ENCODE results near the gene PRRC2C.
"Not testable (repeated sequence)": the region's sequence is repeated elsewhere in the genome, so short reads cannot be mapped to it uniquely, and the experiment has no call there.

Gene PRRC2C

DNA sequence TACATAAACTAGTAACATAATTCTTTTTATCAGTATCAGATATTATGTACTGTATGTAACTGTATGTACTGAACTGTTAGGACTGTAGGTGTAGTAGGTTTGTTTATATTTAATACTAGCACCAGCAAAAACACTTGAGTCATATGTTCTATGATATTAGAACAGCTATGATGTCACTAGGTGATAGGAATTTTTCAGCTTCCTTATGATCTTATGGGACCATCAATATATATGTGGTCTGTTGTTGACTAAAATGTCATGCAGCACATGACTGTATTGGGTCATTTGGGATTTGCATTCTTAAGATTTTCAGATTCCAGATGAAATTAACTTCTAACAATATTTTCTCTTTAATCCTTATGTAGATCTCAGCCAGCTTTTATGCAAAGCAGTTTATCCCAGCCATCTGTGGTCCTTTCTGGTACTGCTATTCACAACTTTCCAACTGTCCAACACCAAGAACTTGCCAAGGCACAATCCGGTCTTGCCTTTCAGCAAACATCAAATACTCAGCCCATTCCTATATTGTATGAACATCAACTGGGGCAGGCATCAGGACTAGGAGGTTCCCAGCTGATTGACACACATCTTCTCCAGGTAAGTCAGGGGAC is 98.4 kb downstream of the PRRC2C start:
- no peak for DNase-seq (ENCODE audit: low read depth, low spot score)

DNA sequence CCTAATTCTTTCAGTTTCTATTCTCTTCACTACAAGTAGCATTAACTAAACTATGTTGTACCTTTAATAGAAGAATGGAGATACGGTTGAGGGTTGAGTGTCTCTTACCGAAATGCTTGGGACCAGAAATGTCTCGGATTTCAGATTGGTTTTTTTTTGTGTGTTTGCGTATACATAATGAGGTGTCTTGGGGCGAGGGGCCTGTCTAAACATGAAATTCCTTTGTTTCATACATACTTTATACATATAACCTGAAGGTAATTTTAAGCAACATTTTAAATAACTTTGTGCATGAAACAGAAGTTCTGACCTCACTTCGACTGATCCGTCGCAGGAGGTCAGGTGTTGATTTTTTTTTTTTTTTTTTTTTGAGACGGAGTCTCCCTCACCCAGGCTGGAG is 100.4 kb downstream of the PRRC2C start:
- DNase-seq (ENCODE audit: low read depth, low spot score): no peak

GRCh38 chr1:171588230-171588629 is 102.9 kb downstream of the PRRC2C start:
- no peak for DNase-seq (ENCODE audit: low read depth, low spot score)

DNA sequence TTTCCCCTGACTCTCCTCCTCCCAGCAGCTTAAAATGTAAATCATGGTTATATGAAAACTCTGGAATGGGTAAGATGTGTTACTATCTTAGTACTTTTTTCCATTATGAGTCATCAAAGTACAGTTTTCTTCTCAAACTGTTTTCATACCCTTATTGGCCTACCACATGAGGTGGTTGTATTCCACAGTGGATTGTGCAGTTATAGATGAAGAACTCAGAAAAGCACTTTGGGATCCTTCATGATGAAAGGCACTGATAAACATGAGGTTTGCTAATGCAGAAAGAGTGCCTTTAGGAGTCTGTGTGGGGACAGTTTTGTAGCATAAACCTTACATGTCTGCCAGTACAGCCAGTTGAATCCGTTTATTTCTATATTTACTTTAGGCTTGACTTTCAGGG is 104.7 kb downstream of the PRRC2C start:
- no peak for DNase-seq (ENCODE audit: low read depth, low spot score)

GRCh38 chr1:171595324-171595723 is 110.0 kb downstream of the PRRC2C start:
- no peak for DNase-seq (ENCODE audit: low read depth, low spot score)

- DNase-seq (ENCODE audit: low read depth, low spot score): no peak
Observed at GRCh38 chr1:171596119-171596518, 110.8 kb downstream of the PRRC2C start.

- no peak for DNase-seq (ENCODE audit: low read depth, low spot score)
Observed at GRCh38 chr1:171596705-171597104, 111.4 kb downstream of the PRRC2C start.

GRCh38 chr1:171597203-171597602 is 111.9 kb downstream of the PRRC2C start:
- no peak for DNase-seq (ENCODE audit: low read depth, low spot score)

GRCh38 chr1:171600310-171600709 is 115.0 kb downstream of the PRRC2C start:
- DNase-seq (ENCODE audit: low read depth, low spot score): not testable (repeated sequence)

- no peak for DNase-seq (ENCODE audit: low read depth, low spot score)
Observed at GRCh38 chr1:171600862-171601261, 115.5 kb downstream of the PRRC2C start.

DNA sequence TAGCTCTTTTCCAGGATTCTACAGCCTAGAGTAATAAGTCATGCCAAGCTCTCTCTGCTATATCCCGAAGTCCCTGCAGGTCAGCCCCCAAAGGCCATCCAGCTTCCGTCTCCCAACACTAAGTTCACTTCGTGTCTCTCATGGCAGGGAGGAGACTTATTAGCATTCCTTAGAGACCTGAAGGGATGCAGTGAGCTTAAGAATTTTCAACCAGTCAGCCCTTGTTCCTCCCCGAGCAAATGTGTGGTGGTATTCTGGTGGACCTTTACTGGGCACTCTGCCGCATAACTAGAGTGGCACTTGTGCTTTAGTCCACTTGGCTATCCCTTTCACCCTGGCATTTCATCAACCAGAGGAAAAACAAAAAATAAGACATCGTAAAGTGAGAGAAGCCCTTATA is 117.7 kb downstream of the PRRC2C start:
- not testable (repeated sequence) for DNase-seq (ENCODE audit: low read depth, low spot score)

GRCh38 chr1:171606402-171606941 is 121.1 kb downstream of the PRRC2C start:
- no peak for DNase-seq (ENCODE audit: low read depth, low spot score)

- no peak for DNase-seq (ENCODE audit: low read depth, low spot score)
Observed at GRCh38 chr1:171610385-171610784, 125.1 kb downstream of the PRRC2C start.

DNA sequence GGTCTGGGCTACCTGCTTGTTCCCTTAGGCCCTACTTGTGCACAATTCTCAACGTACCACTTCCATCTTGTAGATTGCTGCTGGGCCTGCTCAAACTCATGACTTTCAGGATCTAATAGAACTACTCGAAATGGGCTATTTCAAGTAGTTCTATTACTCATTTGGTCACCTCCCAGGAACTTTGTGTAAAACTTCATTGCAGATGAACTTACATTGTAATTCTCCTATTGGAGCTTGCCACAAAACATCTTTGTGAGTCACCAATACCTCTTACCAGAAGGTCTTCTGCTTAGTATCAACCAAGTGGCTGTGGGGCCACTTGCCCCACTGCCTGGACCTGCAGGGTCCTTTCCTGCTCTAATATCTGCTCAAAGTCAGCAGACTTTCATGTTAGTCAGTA is 126.0 kb downstream of the PRRC2C start:
- no peak for DNase-seq (ENCODE audit: low read depth, low spot score)

DNA sequence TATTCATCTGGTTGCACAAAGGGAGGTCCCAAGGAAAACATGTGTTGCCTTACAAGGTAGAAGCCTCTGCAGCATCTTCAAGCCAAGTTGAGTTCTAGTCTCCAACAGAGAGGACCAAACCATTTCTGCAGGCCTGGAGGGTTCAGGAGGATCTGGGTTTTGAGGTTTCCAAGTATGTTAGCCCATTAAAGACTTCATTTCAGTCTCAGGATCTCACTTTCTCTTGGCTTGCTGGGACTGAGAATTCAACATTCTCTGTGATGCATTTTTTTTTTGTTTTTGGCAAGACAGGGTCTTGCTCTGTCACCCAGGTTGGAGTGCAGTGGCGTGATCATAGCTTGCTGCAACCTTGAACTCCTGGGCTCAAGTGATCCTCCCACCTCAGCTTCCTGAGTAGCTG is 128.0 kb downstream of the PRRC2C start:
- no peak for DNase-seq (ENCODE audit: low read depth, low spot score)

GRCh38 chr1:171615122-171615906 is 130.0 kb downstream of the PRRC2C start:
- DNase-seq (ENCODE audit: low read depth, low spot score): not testable (repeated sequence)

GRCh38 chr1:171616586-171616985 is 131.3 kb downstream of the PRRC2C start:
- DNase-seq (ENCODE audit: low read depth, low spot score): no peak

DNA sequence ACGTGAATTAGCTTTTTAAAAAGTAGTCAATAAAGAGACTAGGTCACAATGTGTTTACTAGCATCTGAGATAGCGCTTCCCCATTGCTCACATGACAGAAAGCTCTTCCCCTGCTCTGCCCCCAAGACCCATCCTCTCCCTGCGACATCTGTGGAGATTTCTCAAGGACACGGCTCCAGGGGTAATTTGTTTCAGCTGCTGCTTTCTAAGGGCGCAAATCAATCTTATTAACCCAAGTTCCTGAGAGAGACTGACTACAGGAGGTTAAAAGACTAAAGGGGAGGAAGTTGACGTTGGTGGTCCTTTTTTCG is 136.8 kb downstream of the PRRC2C start, which contains the start of gene MYOCOS:
Gene MYOCOS (plus strand): TSS at position 92 of the 311 bp plus-strand sequence. CDS start 1,641 bp downstream, outside the sequence.
- DNase-seq (ENCODE audit: low read depth, low spot score): no peak

GRCh38 chr1:171623651-171624331 is 138.5 kb downstream of the PRRC2C start:
- DNase-seq (ENCODE audit: low read depth, low spot score): no peak

DNA sequence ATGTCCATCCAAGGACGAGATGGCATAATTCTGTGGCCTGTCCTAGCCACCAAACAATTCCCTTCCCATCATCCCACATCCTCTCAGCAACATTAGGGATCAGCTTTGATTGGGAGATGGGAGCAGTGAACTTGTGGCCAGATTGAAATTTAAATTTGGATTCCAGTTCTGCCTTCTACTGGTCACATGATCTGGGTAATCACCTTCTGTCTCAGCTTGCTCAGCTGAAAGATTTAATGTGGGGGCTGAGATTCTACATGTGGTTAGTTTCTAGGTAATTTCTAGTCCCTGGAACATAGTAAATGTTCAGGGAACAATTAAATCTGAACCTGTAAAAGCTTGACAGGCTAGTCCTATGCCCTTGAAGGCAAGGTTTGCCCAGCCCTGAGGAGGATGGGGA is 139.9 kb downstream of the PRRC2C start:
- no peak for DNase-seq (ENCODE audit: low read depth, low spot score)

DNA sequence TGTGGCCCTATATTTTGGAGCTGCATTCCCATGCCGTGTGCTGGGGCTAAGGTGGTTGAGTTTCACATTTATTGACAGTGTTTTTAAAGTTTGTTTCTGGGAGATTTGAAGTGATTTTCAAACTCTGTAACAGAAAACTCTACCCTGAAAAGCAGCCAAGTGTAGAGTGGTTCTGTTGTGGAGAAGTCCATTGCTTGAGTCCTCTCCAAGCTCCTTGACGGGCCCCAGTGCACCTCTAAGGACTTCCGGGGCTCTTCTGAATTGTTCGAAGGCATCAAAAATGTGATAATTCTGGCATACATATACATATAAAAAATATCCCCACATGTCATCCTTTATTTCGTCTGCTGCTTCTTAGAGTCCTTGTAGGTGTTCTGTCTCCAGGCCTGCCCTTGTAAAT is 141.7 kb downstream of the PRRC2C start:
- no peak for DNase-seq (ENCODE audit: low read depth, low spot score)

- DNase-seq (ENCODE audit: low read depth, low spot score): no peak
Observed at GRCh38 chr1:171628225-171628624, 142.9 kb downstream of the PRRC2C start.

DNA sequence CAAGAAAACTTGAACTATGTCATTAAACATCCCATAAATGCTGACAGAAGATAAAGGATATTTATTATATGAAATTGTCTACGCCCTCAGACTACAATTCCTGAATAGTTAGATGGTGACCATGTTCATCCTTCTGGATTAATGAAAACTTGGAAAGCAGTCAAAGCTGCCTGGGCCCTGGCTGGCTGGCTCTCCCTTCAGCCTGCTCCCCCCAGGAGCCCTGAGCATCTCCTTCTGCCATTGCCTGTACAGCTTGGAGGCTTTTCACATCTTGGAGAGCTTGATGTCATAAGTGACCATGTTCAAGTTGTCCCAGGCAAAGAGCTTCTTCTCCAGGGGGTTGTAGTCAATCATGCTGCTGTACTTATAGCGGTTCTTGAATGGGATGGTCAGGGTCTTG is 150.3 kb downstream of the PRRC2C start:
- DNase-seq (ENCODE audit: low read depth, low spot score): no peak

Data from iPS DF 19.7 (cell line).